Measurements from ENCODE around the gene AK5.
"Not testable (repeated sequence)": the region's sequence is repeated elsewhere in the genome, so short reads cannot be mapped to it uniquely, and the experiment has no call there.

The AK5 gene

DNA sequence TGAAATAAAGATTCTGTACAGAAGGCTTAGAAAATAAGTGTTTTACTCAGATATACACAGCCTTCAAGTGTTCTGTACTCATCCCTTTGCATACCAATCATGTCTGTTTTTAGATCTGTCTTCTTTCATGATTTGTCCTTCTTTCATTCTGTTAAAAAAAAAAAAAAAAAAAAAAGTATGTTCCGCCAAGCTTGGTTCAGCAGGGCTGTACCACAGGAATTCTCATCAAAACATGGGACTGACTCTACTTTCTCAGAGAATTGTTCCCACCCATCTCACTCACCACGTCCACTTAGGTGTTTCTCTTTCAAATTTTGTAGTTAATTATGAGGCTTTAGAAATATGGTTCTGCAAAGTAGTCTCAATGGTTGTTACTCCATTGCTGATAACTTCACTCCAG lies 119.0 kb downstream of the AK5 start:
- no peak for DNase-seq

DNA sequence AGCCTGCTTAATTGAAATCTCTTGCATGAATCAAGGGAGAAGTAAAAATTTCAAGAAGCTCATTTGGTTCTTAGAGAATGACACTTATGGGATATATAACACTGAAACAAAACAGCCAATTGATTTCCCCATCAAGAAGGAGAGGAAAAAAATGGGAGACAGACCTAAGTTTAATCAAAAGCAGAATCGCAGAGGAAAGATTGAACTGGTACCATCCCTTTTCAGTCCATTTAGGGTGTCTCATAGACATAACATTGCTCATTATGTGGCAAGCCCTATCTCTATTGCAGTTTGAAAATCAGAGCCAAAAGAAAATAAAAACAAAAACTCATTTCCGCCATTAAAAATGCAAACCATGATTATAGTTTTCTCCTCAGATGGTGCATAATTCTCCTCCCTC lies 119.6 kb downstream of the AK5 start:
- DNase-seq, result no peak

GRCh38 chr1:77405186-77405585 lies 123.4 kb downstream of the AK5 start:
- no peak for DNase-seq

- no peak for DNase-seq
These were observed 124.8 kb downstream of the AK5 start for GRCh38 chr1:77406661-77407060.

DNA sequence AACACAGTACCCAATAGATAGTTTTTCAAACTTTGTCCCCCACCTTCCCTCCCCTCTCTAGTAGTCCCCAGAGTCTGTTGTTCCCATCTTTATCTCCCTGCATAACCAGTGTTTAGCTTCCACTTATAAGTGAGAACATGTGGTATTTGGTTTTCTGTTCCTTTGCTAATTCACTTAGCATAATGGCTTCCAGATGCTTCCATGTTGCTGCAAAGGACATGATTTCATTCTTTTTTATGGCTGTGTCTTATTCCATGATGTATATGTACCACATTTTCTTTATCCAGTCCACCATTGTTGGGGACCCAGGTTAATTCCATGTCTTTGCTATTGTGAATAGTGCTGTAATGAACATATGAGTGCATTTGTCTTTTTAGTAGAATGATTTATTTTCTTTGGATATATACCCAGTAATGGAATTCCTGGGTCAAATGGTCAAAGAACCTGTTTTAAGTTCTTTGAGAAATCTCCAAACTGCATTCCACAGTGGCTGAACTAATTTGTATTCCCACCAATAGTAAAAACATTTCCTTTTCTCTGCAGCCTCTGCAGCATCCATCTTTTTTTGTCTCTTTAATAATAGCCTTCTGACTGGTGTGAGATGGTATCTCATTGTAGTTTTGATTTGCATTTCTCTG lies 126.0 kb downstream of the AK5 start:
- no peak for DNase-seq

GRCh38 chr1:77408933-77409332 lies 127.1 kb downstream of the AK5 start:
- not testable (repeated sequence) for DNase-seq

- DNase-seq, result peak; percentile 19 to 37
These were observed 130.4 kb downstream of the AK5 start for GRCh38 chr1:77412069-77412819.

DNA sequence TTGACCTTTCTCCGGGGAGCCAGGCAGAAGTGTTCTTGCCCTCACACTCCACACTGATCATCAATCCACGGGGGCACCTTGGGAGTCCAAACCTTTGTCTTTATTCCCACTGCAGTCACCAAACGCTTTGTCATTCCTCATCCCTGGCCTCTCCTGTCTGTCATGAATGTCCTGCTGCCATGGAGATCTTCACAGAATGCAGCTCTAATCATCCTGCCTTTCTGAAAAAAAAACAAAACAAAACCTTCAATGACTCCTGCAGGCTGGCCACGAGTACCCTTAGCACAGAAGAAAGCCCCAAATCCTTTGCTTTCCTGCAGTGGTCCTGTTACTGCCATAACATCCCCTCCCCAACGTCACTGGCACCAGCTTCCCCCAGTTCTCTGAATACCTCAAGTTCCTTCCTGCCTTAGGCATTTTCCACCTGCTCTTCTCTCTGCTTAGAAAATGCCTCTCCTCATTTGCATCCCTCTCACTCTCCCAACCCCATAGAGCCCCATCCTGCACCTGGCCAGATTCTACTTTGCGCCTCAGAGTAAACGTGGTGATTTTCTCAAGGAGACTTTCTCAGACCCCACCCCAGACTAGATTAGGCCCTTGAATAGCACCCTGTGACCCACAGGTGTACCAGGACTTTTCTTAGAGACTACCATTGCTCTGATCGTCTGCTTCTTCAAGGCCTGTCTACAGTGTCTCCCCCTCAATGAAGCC lies 131.2 kb downstream of the AK5 start:
- no peak for DNase-seq

DNA sequence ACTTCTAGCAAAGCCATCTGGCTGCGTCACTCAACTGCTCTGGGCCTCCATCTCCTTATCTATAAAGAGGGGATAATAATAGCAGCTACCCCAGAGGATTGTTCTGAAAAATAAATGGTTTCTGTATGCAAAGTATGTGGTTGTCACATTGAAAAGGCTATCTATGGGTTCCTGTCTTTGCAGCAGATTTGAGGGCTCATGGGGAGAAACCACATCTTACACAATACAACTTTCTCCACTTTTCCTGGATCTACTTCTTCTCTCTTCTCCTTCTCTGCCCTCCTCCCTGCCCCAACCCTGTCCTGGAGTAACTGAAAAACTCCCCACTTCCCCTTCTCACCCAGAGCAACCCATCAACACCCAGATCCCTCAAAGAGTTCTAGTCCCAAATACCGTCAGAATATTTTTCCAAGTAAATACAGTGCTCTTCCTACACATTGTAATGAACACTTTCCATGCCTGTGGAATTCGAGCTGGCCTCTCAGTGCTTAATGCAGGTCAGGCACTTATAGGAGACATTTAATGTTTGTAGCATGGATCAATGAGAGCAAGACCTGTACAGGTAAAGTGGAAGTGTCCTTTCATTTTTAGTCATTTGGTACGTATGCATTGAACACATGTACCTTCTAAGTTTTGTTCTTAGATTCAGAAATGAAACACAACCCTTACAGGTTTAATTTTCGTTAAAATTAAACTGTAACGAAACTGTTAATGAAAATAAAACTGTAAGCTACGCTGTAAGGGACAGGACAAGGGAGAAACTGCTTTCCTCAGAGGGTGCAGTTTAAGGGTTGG lies 131.9 kb downstream of the AK5 start:
- DNase-seq, result peak; percentile 40 to 76

- peak; percentile 56 to 70 for DNase-seq
These were observed 133.8 kb downstream of the AK5 start for GRCh38 chr1:77415579-77415978.

GRCh38 chr1:77416692-77417450 lies 135.1 kb downstream of the AK5 start:
- no peak for DNase-seq

DNA sequence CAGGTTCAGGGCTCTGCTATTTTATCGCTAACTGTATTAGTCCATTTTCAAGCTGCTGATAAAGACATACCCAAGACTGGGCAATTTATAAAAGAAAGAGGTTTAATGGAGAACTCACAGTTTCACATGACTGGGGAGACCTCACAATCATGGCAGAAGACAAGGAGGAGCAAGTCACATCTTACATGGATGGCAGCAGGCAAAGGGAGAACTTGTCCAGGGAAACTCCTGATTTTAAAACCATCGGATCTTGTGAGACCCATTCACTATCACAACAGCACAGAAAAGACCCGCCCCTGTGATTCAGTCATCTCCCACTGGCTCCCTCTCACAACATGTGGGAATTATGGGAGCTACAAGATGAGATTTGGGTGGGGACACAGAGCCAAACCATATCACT lies 136.2 kb downstream of the AK5 start:
- DNase-seq, result not testable (repeated sequence)

DNA sequence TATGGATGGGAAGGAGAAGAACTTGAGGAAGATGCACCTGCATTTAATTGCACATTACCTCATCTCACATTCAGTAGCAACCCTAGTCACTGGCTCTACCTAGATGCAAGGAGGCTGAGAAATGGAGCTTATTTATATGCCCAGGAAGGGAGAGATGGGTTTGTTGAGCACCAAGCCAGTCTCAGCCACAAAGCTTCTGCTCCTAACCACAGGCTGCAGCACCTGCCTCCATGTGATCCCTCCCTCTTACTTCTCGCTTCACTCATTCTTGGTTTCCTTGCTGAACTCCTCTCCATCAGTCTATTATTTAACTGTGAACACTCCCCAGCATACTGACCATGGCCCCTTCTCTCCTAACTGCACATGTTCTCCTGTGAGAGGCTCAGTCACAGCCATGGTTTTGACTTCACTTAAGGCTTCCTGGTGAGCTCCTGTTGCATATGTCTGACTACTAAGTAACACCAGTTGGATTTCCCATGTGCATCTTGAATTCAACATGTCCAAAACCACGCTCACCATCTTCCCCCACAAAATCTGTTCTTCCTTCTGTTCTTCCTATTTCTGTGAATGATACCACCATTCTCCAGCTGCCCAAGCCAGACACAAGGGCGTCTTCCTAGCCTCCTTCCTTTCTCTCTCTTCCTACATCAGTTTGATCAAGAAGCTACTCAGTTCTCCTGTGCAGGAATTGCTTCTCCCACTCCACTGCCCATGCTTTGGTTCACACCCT lies 139.8 kb downstream of the AK5 start:
- DNase-seq, result no peak

DNA sequence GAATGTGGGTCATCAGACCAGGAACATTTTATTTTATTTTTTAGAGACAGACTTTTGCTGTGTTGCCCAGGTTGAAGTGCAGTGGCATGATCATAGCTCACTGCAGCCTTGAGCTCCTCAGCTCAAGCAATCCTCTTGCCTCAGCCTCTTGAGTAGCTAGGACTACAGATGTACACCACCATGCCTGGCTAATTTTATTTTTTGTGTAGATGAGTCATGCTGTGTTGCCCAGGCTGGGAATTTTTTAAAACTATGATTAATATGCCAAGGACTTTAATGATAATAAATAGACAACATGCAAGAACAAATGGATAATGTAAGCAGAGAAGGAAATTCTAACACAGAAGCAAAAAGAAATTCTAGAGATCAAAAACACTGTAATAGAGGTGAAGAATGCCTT lies 142.4 kb downstream of the AK5 start:
- no peak for DNase-seq

DNA sequence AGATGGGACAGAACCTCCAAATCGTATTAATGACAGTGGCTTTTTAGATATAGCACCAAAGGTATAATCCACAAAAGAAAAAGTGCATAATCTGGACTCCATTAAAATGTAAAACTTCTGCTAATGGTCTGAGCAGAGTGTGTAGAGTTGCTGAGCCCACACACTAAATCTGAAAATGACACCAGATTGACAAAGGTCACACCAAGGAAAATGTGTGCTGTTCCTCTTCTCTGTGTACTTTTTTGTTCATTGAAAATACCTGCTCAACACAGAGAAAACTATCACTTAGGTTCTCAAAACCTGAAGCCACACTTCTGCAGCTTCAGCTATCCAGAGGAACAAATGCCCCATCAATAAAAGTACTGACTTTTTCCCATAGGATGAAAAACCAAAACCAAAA lies 146.2 kb downstream of the AK5 start:
- DNase-seq, result no peak

DNA sequence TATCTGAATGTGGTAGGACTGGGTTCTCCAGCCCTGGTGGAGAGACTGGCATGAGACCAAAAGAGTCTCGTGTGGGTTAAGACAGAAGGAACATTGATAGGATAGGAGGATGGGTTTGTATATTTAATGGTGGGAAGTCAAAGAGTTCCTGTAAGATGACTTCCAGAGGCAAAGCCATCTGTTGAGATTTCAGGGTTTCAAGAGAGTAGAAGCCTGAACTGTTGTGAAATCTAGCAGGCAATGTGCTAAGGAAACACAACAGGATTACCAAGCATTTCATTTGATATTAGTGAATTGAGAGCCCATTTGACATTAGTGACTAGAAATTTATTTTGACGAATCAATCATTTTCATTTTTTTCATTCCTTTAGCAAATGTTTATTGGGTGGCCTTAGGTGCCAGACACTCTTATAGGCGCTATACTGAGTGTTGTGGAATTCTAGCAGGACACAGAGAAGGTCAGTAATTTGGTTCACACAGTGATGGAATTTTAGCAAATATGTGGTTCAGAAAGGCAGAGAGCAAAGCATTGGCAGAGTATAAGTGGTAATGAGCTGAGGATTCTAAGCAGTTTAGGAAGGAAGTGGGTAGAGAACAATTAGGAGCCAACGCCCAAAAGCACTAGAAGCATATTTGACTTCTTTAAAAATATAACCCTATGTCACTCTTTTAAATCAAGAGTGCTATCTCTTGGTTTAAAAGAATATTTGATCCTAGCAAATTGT lies 149.3 kb downstream of the AK5 start:
- DNase-seq, result peak; percentile 6 to 74

- DNase-seq, result no peak
These were observed 152.1 kb downstream of the AK5 start for GRCh38 chr1:77433934-77434333.

GRCh38 chr1:77434967-77435366 lies 153.1 kb downstream of the AK5 start:
- DNase-seq, result no peak

DNA sequence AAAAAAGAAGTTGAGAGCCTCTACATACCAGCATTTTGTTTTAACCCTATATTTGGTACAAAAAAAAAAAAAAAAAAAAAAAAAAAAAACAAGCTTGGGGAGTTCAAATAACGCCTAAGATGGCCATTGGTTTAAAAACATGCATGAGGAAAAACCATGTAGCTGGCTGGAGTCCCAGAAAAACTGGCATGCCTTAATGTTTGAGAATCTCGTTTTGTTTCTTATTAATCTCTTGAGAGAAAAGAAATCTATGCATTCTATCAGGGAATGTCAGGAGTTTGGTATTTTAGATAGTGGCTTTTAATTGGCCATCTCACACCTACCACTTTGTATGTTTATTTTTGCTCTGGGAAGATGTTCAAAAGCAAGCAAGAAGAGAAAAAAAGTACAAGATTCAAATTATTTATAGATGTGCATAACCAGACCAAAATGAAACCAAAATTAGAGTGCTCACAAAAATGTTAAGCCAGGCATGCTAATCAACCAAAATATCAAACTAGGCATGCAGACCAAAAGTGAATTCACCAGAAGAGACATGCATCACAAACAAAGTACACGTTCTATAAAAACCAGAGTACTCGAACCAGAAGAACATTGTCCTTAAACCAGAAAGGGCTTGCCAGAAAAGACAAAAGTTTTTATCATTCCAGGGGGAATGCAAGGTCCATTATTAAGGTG lies 156.6 kb downstream of the AK5 start:
- DNase-seq, result no peak

Measured in inflammatory macrophage (primary cell).